GM12878 (cell line): ENCODE measurements around the gene GPLD1.

Source experiments
- ATF3 ChIP-seq: IDR thresholded peaks from 2 replicates; pipeline ENCODE4 v1.6.1; 2011; ENCODE audit warnings: low read depth, mild to moderate bottlenecking, low read length, moderate library complexity, borderline replicate concordance; ENCODE audit errors: extremely low read depth
- CTCF ChIP-seq, 3 experiments: IDR thresholded peaks in 2 of 3; conservative IDR thresholded peaks in 1 of 3; 2 replicates each; pipeline ENCODE4 v1.5.1; 2011; ENCODE audit warnings: low read depth in 3 of 3, low read length in 3 of 3, mild to moderate bottlenecking in 3 of 3, control low read depth in 2 of 3, moderate library complexity in 2 of 3, inconsistent platforms in 1 of 3, mixed read lengths in 1 of 3; ENCODE audit not compliant: control insufficient read depth in 2 of 3, insufficient read depth in 1 of 3; ENCODE audit errors: extremely low read depth in 1 of 3
- E2F4 ChIP-seq: IDR thresholded peaks from 2 replicates; pipeline ENCODE4 v1.6.1; 2012; ENCODE audit warnings: low read depth, low read length, improper control_type of control experiment
- FOS ChIP-seq: IDR thresholded peaks from 3 replicates; pipeline ENCODE4 v1.6.1; 2011; ENCODE audit warnings: borderline replicate concordance; ENCODE audit not compliant: insufficient read length; ENCODE audit errors: extremely low read depth
- FOXK2 ChIP-seq: fragments of 450-650 bp; IDR thresholded peaks from 2 replicates; pipeline ENCODE4 v1.6.1; 2017; ENCODE audit warnings: mild to moderate bottlenecking, moderate library complexity
- NFXL1 ChIP-seq: fragments of 450-650 bp; IDR thresholded peaks from 2 replicates; pipeline ENCODE4 v1.6.1; 2017; ENCODE audit warnings: antibody characterized with exemption, mild to moderate bottlenecking, borderline replicate concordance
- NR2C2 ChIP-seq: IDR thresholded peaks from 2 replicates; pipeline ENCODE4 v1.6.1; 2011; ENCODE audit warnings: borderline replicate concordance, low read depth; ENCODE audit not compliant: control insufficient read depth, insufficient read length
- POLR2A ChIP-seq: IDR thresholded peaks from 2 replicates; pipeline ENCODE4 v1.6.1; 2011; ENCODE audit warnings: low read depth, mild to moderate bottlenecking, low read length
- POLR2AphosphoS5 ChIP-seq: IDR thresholded peaks from 2 replicates; pipeline ENCODE4 v1.6.1; 2011; ENCODE audit warnings: mild to moderate bottlenecking, low read length, inconsistent platforms
- RFX5 ChIP-seq: IDR thresholded peaks from 2 replicates; pipeline ENCODE4 v1.6.1; 2011; ENCODE audit warnings: low read depth, low read length, improper control_type of control experiment
- TCF12 ChIP-seq: IDR thresholded peaks from 2 replicates; pipeline ENCODE4 v1.6.1; 2011; ENCODE audit warnings: low read depth, mild to moderate bottlenecking, low read length
- ZBTB11 ChIP-seq: fragments of 450-650 bp; formaldehyde crosslinking; IDR thresholded peaks from 2 replicates; pipeline ENCODE4 v1.5.0; 2022; ENCODE audit warnings: mild to moderate bottlenecking, missing genetic modification characterization

- no peak for TF ChIP-seq FOS
- no peak for TF ChIP-seq CTCF (IDR thresholded peaks at IDR 0.05 in 2 of 3, conservative IDR thresholded peaks at IDR 0.05 in 1 of 3; ENCODE audit: control insufficient read depth in 2 of 3, extremely low read depth in 1 of 3, insufficient read depth in 1 of 3, low read depth in 3 of 3, low read length in 3 of 3)
- no peak for TF ChIP-seq E2F4
- no peak for TF ChIP-seq FOXK2
- no peak for TF ChIP-seq ATF3
- TF ChIP-seq POLR2A = no peak
- TF ChIP-seq POLR2AphosphoS5 = no peak
- no peak for TF ChIP-seq NFXL1
- TF ChIP-seq RFX5 = no peak
- no peak for TF ChIP-seq ZBTB11 (CRISPR knock-in tag)
- TF ChIP-seq NR2C2 = no peak
- TF ChIP-seq TCF12 = no peak
Observed at GRCh38 chr6:24501374-24501773, 12.0 kb upstream of the GPLD1 start.
